HepG2 (cell line): ENCODE results near the gene KAZN.

Source experiments
- CREB1 ChIP-seq, 2 experiments: fragments of 450-650 bp in 1 of 2; IDR thresholded peaks; 2 replicates each; pipeline ENCODE4 v1.6.1; 2016 to 2017; ENCODE audit warnings: control low read depth in 1 of 2, mild to moderate bottlenecking in 1 of 2, missing compliant biosample characterization in 1 of 2, missing genetic modification characterization in 1 of 2
- EP300 ChIP-seq, 3 experiments: sonication (generic) in 1 of 3; formaldehyde crosslinking in 1 of 3; IDR thresholded peaks; 2 replicates each; pipeline versions ENCODE4 v1.5.1 to v1.6.1; 2011 to 2020; ENCODE audit warnings: low read depth in 2 of 3, low read length in 2 of 3, borderline replicate concordance in 1 of 3, improper control_type of control experiment in 1 of 3, mild to moderate bottlenecking in 1 of 3, missing genetic modification reagents in 1 of 3, moderate library complexity in 1 of 3
- ETS1 ChIP-seq: sonication (generic); formaldehyde crosslinking; IDR thresholded peaks from 2 replicates; pipeline ENCODE4 v1.4.0; 2020; ENCODE audit warnings: missing genetic modification reagents
- NFYB ChIP-seq: sonication (generic); formaldehyde crosslinking; IDR thresholded peaks from 2 replicates; pipeline ENCODE4 v1.4.0; 2020; ENCODE audit warnings: missing genetic modification reagents
- NR2F2 ChIP-seq: IDR thresholded peaks from 2 replicates; pipeline ENCODE4 v1.6.1; 2012; ENCODE audit warnings: low read depth, inconsistent platforms, borderline replicate concordance
- REST ChIP-seq, 2 experiments: IDR thresholded peaks; 2 replicates each; pipeline ENCODE4 v1.6.1; 2011 to 2012; ENCODE audit warnings: low read length in 2 of 2, borderline replicate concordance in 1 of 2, low read depth in 1 of 2, mild to moderate bottlenecking in 1 of 2, moderate library complexity in 1 of 2
- TCF12 ChIP-seq, 2 experiments: fragments of 450-650 bp in 1 of 2; sonication (generic) in 1 of 2; formaldehyde crosslinking in 1 of 2; IDR thresholded peaks; 2 replicates each; pipeline versions ENCODE4 v1.6.1 to v1.8.0; 2017 to 2022; ENCODE audit warnings: antibody characterized with exemption in 1 of 2, mild to moderate bottlenecking in 1 of 2, missing genetic modification reagents in 1 of 2, moderate library complexity in 1 of 2
- ZFP36 ChIP-seq: fragments of 150-350 bp; IDR thresholded peaks from 2 replicates; pipeline ENCODE4 v1.6.1; 2018; ENCODE audit warnings: borderline replicate concordance, low read length, low read depth; ENCODE audit not compliant: partially characterized antibody
- ZFP91 ChIP-seq: sonication (generic); formaldehyde crosslinking; IDR thresholded peaks from 2 replicates; pipeline ENCODE4 v1.9.0; 2022; ENCODE audit warnings: missing genetic modification reagents, mild to moderate bottlenecking, borderline replicate concordance

DNA sequence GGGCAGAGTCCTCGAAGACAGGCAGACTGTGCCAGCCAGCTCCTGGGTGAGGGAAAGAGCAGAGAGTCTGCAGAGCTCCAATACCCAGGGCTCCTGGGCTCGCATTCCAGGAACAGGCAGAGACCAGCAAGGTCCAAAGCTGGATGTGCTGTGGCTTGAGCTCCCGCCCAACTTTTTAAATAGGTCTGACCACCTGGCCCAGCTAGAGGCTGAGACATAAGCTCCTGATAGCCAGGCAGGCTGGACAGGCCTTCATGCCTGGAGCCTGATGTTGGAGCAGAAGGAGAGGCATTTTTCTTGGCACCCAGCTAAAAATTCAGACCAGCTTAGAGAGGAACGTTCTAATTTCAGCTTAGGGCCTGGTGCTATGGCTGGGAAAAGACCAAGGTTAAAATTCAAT lies 376.6 kb downstream of the KAZN start:
- TF ChIP-seq TCF12 (IDR thresholded peaks at IDR 0.05) (no peak), TCF12 (CRISPR knock-in tag; IDR thresholded peaks at IDR 0.05) (no peak), ZFP91 (CRISPR knock-in tag) (no peak), NFYB (CRISPR knock-in tag) (no peak), ETS1 (no peak), CREB1 (IDR thresholded peaks at IDR 0.05) (no peak), CREB1 (CRISPR knock-in tag; IDR thresholded peaks at IDR 0.05) (no peak), ZFP36 (no peak), REST (IDR thresholded peaks at IDR 0.05; ENCODE audit: borderline replicate concordance in 1 of 2, low read depth in 1 of 2, low read length in 2 of 2) (no peak), NR2F2 (no peak), EP300 (IDR thresholded peaks at IDR 0.05; ENCODE audit: low read depth in 2 of 2, low read length in 2 of 2) (no peak), EP300 (CRISPR knock-in tag; IDR thresholded peaks at IDR 0.05; ENCODE audit: borderline replicate concordance) (no peak)
